Transverse colon (tissue), 4 donors: ENCODE results near the gene ANKRD33.

Source experiments
- CTCF ChIP-seq, 5 experiments: fragments of 200-600 bp in 3 of 5; fragments of 450-650 bp in 2 of 5; sonication (generic) in 3 of 5; IDR thresholded peaks; 1 replicate in 2 of 5; 2 replicates in 3 of 5; pipeline ENCODE4 v1.5.1; 2016 to 2017; ENCODE audit warnings: antibody characterized with exemption in 5 of 5, inconsistent platforms in 3 of 5, mild to moderate bottlenecking in 2 of 5, moderate library complexity in 1 of 5
- EP300 ChIP-seq: sonication (generic); formaldehyde crosslinking; IDR thresholded peaks from one replicate; pipeline ENCODE4 v1.6.1; 2017; ENCODE audit warnings: antibody characterized with exemption, low read depth
- POLR2A ChIP-seq: fragments of 450-650 bp; IDR thresholded peaks from one replicate; pipeline ENCODE4 v1.6.1; 2016; ENCODE audit warnings: antibody characterized with exemption, mild to moderate bottlenecking, moderate library complexity
- POLR2AphosphoS5 ChIP-seq, 3 donors: sonication (generic); formaldehyde crosslinking; IDR thresholded peaks; one replicate each; pipeline ENCODE4 v1.6.1; 2016; ENCODE audit warnings: antibody characterized with exemption in 3 of 3

GRCh38 chr12:51911307-51911706, 23.4 kb downstream of the ANKRD33 start:
- TF ChIP-seq CTCF (IDR thresholded peaks at IDR 0.05) (no peak), POLR2A (no peak), EP300 (no peak), POLR2AphosphoS5 (IDR thresholded peaks at IDR 0.05) (no peak)
